GM12874 (cell line): ENCODE results near the gene TSHZ3.

ENCODE experiments used
- CTCF ChIP-seq: IDR thresholded peaks from 2 replicates; pipeline ENCODE4 v1.5.1; 2011; ENCODE audit warnings: low read depth, mild to moderate bottlenecking, control low read depth, low read length, moderate library complexity; ENCODE audit not compliant: insufficient read depth

The TSHZ3 gene

GRCh38 chr19:31286491-31286890 is 62.7 kb downstream of the TSHZ3 start:
- no peak for TF ChIP-seq CTCF

GRCh38 chr19:31285744-31286143 is 63.5 kb downstream of the TSHZ3 start:
- no peak for TF ChIP-seq CTCF

- no peak for TF ChIP-seq CTCF
These were observed 64.6 kb downstream of the TSHZ3 start for GRCh38 chr19:31284621-31285020.

GRCh38 chr19:31283701-31284100 is 65.5 kb downstream of the TSHZ3 start:
- no peak for TF ChIP-seq CTCF

- TF ChIP-seq CTCF: no peak
These were observed 66.9 kb downstream of the TSHZ3 start for GRCh38 chr19:31282346-31282745.

- no peak for TF ChIP-seq CTCF
These were observed 68.8 kb downstream of the TSHZ3 start for GRCh38 chr19:31280287-31281006.

GRCh38 chr19:31279436-31279765 is 69.8 kb downstream of the TSHZ3 start:
- no peak for TF ChIP-seq CTCF
